Measurements from ENCODE around the gene FERMT2.

The FERMT2 gene

DNA sequence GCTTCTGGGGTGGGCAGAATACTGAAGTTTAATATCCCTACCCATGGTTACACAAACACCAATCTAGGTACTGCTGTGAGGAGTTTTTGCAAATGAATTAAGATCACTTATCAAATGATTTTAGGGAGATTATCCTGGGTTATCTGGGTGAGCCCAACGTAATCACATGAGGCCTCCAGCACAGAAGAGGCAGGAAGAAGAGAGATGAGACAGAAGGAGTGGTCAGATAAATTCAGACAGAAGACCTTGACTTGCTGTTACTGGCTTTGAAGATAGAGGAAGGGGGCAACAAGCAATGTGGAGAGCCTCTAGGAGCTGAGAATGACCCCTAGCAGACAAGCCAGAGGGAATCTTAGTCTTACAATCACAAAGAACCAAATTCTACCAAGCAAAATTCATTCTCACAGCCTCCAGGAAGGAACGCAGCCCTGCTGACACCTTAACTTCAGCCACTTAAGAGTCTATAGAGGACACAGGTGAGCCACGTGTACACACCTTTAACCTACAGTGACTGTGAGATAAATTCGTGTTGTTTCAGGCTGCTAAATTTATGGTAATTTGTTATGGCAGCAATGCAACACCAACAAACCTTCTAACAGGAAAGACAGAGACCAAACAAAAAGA is 49.4 kb downstream of the FERMT2 start:
- TF ChIP-seq, protein P1, sequence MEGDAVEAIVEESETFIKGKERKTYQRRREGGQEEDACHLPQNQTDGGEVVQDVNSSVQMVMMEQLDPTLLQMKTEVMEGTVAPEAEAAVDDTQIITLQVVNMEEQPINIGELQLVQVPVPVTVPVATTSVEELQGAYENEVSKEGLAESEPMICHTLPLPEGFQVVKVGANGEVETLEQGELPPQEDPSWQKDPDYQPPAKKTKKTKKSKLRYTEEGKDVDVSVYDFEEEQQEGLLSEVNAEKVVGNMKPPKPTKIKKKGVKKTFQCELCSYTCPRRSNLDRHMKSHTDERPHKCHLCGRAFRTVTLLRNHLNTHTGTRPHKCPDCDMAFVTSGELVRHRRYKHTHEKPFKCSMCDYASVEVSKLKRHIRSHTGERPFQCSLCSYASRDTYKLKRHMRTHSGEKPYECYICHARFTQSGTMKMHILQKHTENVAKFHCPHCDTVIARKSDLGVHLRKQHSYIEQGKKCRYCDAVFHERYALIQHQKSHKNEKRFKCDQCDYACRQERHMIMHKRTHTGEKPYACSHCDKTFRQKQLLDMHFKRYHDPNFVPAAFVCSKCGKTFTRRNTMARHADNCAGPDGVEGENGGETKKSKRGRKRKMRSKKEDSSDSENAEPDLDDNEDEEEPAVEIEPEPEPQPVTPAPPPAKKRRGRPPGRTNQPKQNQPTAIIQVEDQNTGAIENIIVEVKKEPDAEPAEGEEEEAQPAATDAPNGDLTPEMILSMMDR (IDR thresholded peaks at IDR 0.05; ENCODE audit: control extremely low read depth, extremely low read depth, low read depth, missing control alignments): no peak
- ChIA-PET POLR2A (no interaction called here), CTCF (no interaction called here)
- DNase-seq (ENCODE audit: extremely low spot score): no peak

DNA sequence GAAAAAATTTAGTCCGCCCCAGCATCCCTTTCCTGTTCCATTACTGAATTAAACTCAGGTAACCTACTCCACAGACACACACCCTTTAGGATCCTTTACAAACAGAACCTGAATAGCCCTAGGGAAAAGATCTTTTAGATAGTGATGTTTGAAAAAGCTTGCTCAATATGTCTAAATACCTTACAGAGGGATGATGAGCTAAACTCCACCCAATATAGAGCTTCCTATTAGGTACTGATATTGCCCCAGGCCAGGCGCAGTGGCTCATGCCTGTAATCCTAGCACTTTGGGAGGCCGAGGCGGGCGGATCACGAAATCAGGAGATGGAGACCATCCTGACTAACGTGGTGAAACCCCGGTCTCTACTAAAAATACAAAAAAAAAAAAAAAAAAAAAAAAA is 50.1 kb downstream of the FERMT2 start:
- ChIA-PET CTCF (no interaction called here), POLR2A (no interaction called here)
- no peak for DNase-seq (ENCODE audit: extremely low spot score)
- TF ChIP-seq, protein P1 (IDR thresholded peaks at IDR 0.05; ENCODE audit: control extremely low read depth, extremely low read depth, low read depth, missing control alignments): no peak

DNA sequence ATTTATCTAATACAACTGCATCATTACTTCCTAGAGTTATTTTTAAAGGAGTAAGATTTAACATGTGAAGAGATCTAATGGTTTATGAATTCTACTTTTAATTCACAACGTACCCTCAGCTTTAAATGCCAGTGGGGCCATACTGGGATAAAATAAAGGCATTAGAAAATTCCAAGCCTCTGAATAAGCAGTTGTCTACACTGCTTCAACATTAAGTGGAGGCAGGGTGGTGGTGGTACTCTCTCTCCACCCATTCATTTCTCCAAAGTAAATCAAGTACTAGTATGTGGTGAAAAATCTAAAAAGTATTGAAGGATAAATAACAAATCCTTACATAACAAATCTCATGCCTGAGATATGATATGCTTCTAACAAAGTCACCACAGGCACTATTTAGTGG is 52.4 kb downstream of the FERMT2 start:
- TF ChIP-seq, protein P1 (IDR thresholded peaks at IDR 0.05; ENCODE audit: control extremely low read depth, extremely low read depth, low read depth, missing control alignments): no peak
- POLR2A ChIA-PET: no interaction called here
- CTCF ChIA-PET: interaction anchor here (1.1 kb wide), 1 partner anchor 11 kb away, joined by 3 read pairs; no protein-coding TSS in a partner anchor
- no peak for DNase-seq (ENCODE audit: extremely low spot score)

DNA sequence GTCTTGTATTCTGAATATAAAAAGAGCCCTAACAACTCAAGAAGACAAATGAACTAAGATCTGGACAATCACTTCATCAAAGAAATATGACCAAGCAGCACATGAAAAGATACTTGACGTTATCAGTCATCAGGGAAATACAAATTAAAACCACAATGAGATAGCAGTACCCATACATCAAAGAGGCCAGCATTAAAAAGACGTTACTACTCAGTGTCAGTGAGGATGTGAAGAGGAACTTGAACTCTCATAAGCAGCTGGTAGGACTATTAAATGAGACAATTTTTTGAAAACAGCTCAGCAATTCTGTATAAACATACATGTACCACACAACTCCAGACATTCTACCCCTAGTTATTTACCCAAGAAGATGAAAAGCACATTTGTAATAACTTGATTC is 55.9 kb downstream of the FERMT2 start:
- POLR2A ChIA-PET: no interaction called here
- TF ChIP-seq, protein P1 (IDR thresholded peaks at IDR 0.05; ENCODE audit: control extremely low read depth, extremely low read depth, low read depth, missing control alignments): no peak
- CTCF ChIA-PET: interaction anchor here (1.0 to 1.5 kb wide), 2 partner anchors 14 kb away, joined by 3 to 4 read pairs; no protein-coding TSS in a partner anchor
- no peak for DNase-seq (ENCODE audit: extremely low spot score)

DNA sequence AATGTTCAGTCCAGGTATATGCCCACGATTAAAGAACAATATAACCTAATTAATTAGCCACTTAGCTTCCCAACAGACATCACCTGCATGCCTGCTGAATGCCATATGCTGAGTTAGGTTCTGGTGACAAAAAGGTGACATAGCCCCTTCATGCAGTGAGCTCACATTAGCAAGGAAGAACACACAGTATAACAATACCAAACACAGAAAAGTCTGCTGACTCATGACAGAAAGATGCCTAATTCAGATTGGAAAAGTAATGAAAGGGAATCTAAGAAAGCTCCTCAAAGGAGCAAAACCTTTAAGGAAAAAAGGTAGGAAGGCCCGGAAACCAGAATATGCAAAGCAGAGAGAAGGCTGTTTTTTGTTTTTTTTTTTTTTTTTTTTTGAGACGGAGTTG is 59.0 kb downstream of the FERMT2 start:
- TF ChIP-seq, protein P1 (IDR thresholded peaks at IDR 0.05; ENCODE audit: control extremely low read depth, extremely low read depth, low read depth, missing control alignments): no peak
- ChIA-PET POLR2A (interaction anchor here (0.6 kb wide), 2 partner anchors 16 to 453 kb away, joined by 5 to 6 read pairs; no protein-coding TSS in a partner anchor), CTCF (interaction anchor here (0.6 to 1.2 kb wide), 3 partner anchors 21 to 557 kb away, joined by 3 read pairs; no protein-coding TSS in a partner anchor)
- DNase-seq (ENCODE audit: extremely low spot score): no peak

DNA sequence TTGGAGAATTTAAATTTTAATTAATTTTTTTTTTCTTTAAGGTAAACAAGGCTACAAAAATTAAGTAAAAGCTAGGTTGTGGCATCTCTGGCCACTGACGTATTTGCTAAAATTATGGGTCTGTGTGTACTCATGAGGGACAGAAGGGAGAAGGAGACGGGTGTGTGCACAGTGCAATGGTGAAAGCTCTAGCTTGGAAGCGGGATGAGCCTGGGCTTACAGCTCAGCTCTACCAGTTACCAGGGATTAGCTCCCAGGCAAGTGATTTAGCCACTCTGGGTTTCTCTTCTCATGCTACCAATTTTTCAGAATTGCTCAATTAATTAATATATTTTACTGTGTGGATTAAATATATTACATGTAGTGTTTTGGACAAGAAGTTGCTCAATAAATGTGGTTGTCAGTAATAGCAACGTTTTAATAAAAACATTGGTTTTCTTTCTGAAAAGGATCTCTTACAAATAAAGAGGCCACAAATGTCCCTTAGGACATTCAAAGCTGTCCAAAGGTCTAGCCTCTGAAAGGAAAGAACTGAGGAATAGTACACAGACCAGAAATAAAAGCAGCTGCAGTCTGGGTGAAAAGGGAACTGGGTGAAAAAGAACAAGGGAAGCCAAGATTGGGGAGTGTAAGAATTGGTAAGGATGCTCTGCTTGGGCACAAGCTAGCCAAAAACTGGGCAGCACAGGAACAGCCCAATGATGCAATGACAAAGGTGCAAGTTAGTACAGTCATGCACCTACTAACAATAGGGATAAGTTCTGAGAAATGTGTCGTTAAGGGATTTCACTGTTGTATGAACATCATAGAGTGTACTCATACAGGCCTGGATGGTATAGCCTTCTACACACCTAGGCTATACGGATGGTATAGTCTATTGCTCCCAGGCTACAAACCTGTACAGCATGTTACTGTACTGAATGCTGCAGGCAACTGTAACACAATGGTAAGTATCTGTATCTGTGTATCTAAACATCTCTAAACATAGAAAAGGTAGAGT is 61.7 kb downstream of the FERMT2 start:
- POLR2A ChIA-PET: no interaction called here
- CTCF ChIA-PET: interaction anchor here (1.2 to 1.7 kb wide), 3 partner anchors 10 to 66 kb away, joined by 3 to 6 read pairs (median 5); no protein-coding TSS in a partner anchor
- DNase-seq (ENCODE audit: extremely low spot score): no peak
- TF ChIP-seq, protein P1 (IDR thresholded peaks at IDR 0.05; ENCODE audit: control extremely low read depth, extremely low read depth, low read depth, missing control alignments): no peak

All from GM10248 (cell line).